Prostate gland (tissue), 2 donors: ENCODE measurements around the gene RIC8B.

Source experiments
- POLR2A ChIP-seq: fragments of 450-650 bp; IDR thresholded peaks from one replicate; pipeline ENCODE4 v1.6.1; 2016; ENCODE audit warnings: antibody characterized with exemption, mild to moderate bottlenecking
- POLR2AphosphoS5 ChIP-seq: sonication (generic); formaldehyde crosslinking; IDR thresholded peaks from one replicate; pipeline ENCODE4 v1.6.1; 2017; ENCODE audit warnings: antibody characterized with exemption
- TF ChIP-seq, protein P1 (sequence below), 4 experiments: fragments of 200-600 bp in 2 of 4; fragments of 450-650 bp in 2 of 4; sonication (generic) in 2 of 4; IDR thresholded peaks; 1 replicate in 3 of 4; 2 replicates in 1 of 4; pipeline ENCODE4 v1.5.1; 2016 to 2019; ENCODE audit warnings: antibody characterized with exemption in 4 of 4, mild to moderate bottlenecking in 2 of 4, moderate library complexity in 2 of 4

DNA sequence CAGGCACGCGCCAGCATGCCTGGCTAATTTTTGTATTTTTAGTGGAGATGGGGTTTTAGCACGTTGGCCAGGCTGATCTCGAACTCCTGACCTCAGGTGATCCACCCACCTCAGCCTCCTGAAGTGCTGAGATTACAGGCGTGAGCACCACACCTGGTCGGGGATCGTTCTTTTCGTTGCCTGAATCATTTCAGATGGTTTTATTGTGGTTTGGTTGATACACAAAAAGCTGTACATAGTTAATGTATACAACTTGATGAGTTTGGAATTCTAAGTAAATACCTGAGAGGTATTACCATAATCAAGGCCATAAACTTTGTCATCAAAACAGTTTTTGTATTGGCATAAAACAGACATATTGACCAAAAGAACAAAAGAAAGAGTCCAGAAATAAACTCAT is 63.3 kb downstream of the RIC8B start:
- TF ChIP-seq, protein P1, sequence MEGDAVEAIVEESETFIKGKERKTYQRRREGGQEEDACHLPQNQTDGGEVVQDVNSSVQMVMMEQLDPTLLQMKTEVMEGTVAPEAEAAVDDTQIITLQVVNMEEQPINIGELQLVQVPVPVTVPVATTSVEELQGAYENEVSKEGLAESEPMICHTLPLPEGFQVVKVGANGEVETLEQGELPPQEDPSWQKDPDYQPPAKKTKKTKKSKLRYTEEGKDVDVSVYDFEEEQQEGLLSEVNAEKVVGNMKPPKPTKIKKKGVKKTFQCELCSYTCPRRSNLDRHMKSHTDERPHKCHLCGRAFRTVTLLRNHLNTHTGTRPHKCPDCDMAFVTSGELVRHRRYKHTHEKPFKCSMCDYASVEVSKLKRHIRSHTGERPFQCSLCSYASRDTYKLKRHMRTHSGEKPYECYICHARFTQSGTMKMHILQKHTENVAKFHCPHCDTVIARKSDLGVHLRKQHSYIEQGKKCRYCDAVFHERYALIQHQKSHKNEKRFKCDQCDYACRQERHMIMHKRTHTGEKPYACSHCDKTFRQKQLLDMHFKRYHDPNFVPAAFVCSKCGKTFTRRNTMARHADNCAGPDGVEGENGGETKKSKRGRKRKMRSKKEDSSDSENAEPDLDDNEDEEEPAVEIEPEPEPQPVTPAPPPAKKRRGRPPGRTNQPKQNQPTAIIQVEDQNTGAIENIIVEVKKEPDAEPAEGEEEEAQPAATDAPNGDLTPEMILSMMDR (IDR thresholded peaks at IDR 0.05) = no peak
- TF ChIP-seq POLR2AphosphoS5 (no peak), POLR2A (no peak)
